NCI-H1930 (cell line): Measurements from ENCODE around the gene PUM2.

Experiments
- DNase-seq, 2 experiments: peaks; one replicate each; lab custom pipeline; 2025; lab: John Stamatoyannopoulos, UW

The PUM2 gene

GRCh38 chr2:20339012-20339411 lies 11.6 kb downstream of the PUM2 start:
- no peak for DNase-seq

GRCh38 chr2:20334605-20335203 lies 15.9 kb downstream of the PUM2 start:
- no peak for DNase-seq

DNA sequence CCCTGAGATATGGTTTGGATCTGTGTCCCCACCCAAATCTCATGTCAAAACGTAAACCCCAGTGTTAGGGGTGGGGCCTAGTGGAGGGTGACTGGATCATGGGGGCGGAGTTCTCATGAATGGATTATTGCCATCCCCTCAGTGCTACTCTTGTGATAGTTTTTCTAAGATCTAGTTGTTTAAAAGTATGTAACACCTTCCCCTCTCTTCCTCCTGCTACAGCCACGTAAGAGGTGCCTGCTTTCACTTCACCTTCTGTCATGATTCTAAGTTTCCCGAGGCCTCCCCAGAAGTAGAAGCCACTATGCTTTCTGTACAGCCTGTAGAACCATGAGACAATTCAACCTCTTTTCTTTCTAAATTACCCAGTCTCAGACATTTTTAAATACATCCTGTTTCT lies 16.9 kb downstream of the PUM2 start:
- DNase-seq = no peak

GRCh38 chr2:20330192-20330591 lies 20.5 kb downstream of the PUM2 start:
- no peak for DNase-seq

GRCh38 chr2:20327370-20327769 lies 23.3 kb downstream of the PUM2 start:
- no peak for DNase-seq

GRCh38 chr2:20326163-20326780 lies 24.4 kb downstream of the PUM2 start:
- peak; percentile 11 to 27 for DNase-seq

DNA sequence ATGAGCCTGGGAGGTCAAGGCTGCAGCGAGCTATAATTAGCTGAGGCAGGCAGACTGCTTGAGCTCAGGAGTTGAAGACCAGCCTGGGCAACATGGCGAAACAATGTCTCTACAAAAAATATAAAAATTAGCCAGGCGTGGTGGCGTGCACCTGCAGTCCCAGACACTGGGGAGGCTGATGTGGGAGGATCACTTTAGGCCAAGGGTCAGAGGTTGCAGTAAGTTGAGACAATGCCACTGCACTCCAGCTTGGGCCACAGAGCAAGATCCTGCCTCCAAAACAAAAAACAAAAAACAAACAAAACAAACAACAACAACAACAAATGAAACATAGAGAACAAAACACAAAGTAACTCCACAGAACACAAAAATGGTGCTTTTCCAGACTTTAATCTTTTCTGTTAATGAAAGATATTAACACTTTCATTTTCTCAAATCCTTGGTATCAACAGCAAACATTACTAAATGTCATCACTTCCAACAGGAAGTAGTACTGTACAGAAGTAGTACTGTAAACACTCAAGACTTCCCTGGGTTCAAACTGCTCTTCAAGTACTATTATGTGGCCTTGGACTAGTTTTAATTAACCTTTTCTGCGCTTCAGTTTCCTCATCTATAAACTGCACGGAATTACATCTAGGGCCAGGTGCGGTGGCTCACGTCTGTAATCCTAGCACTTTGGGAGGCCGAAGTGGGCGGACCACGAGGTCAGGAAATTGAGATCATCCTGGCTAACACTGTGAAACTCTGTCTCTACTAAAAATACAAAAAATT lies 27.9 kb downstream of the PUM2 start:
- DNase-seq = no peak

DNA sequence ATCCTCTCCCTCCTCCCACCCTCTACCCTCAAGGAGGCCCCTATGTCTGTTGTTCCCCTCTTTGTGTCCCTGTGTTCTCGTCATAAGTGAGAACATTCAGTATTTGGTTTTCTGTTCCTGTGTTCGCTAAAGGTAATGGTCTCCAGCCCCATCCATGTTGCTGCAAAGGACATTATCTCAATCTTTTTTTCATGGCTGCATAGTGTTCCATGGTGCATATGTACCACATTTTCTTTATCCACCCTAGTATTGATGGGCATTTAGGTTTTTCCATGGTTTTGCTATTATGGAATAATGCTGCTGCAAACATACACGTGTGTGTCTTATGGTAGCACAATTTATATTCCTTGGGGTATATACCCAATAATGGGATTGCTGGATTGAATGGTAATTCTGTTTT lies 33.0 kb downstream of the PUM2 start:
- no peak for DNase-seq

DNA sequence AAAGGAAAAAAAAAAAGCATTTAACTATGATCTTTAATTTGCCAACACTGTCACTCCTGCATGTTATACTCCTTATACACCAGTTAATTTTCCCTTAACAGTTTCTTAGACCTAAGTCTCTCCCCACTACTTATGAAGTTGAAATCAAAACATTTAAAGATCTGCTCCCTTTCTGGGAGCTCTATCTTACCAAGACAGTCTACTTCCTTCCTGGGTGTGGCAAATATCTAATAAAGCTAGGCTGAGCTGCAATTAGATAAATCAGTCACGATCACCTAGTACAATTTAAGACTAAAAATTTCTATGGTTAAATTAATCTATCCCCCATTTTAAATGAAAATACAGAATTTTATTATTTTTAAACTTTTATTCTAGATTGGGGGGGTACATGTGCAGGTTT lies 33.4 kb downstream of the PUM2 start:
- no peak for DNase-seq

GRCh38 chr2:20314562-20315501 lies 35.8 kb downstream of the PUM2 start:
- no peak for DNase-seq

- no peak for DNase-seq
Observed at GRCh38 chr2:20313659-20314058, 37.0 kb downstream of the PUM2 start.

- DNase-seq = no peak
Observed at GRCh38 chr2:20309001-20309400, 41.6 kb downstream of the PUM2 start.

DNA sequence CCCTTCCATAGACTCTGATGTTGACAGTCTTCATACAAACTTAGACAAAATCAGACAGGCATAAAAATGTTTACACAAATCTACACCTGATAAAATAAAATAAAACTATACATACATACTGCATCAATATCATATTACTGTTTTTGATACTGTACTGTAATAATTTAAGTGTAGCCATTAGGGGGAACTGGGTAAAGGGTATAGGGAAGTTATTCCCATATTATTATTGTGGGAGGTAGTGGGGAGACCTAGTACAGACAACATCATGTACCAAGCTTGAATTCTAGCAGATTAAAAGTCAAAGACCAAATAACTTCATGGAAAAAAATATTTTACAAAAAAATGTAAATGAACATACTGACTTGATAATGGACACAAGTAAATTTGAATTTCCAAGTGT lies 43.3 kb downstream of the PUM2 start:
- DNase-seq = no peak

- no peak for DNase-seq
Observed at GRCh38 chr2:20304411-20304810, 46.2 kb downstream of the PUM2 start.

DNA sequence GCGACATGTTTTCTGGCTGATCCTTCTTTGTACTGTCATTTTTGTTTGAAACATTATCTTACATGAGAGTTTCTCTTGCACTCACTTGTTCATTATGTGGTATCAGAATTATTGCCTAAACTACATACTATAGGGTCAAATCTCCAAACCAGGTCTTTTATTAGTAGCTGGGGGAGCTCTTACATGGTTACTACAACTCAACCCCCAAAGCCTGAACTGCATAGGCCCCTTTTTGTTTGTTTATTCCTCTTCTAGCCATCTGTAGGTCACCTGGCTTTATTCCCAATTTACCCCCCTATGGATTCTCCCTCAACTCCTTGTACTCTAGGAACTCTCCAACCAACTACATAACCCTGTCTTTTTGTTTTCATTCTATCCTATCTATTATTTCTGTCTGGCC lies 46.7 kb downstream of the PUM2 start:
- DNase-seq = no peak

DNA sequence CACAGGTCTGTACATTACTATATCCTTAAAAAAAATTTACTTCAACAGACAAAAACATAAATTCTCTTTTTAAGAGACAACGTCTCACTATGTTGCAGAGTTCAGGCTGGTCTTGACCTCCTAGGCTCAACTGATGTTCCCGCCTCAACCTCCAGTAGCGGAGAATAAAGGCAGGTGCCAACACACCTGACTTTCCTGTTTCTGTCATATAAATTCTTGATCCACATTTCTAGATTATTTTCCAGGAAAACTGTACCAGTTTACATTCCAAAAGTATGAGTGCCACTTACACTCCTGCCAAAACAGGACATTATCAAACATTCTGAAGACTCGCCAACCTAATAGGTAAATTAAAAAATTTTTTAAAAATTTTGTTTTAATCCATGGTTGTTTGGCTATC lies 48.6 kb downstream of the PUM2 start:
- no peak for DNase-seq

GRCh38 chr2:20300656-20301055 lies 50.0 kb downstream of the PUM2 start:
- no peak for DNase-seq

GRCh38 chr2:20299113-20299512 lies 51.5 kb downstream of the PUM2 start:
- DNase-seq = no peak

GRCh38 chr2:20294231-20294630 lies 56.4 kb downstream of the PUM2 start:
- no peak for DNase-seq

GRCh38 chr2:20292984-20293383 lies 57.7 kb downstream of the PUM2 start:
- DNase-seq = no peak

GRCh38 chr2:20291846-20292408 lies 58.7 kb downstream of the PUM2 start:
- no peak for DNase-seq

- no peak for DNase-seq
Observed at GRCh38 chr2:20291106-20291564, 59.5 kb downstream of the PUM2 start.
